ENCODE results near the gene GLT8D2.

The GLT8D2 gene, protein sequence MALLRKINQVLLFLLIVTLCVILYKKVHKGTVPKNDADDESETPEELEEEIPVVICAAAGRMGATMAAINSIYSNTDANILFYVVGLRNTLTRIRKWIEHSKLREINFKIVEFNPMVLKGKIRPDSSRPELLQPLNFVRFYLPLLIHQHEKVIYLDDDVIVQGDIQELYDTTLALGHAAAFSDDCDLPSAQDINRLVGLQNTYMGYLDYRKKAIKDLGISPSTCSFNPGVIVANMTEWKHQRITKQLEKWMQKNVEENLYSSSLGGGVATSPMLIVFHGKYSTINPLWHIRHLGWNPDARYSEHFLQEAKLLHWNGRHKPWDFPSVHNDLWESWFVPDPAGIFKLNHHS

GRCh38 chr12:104049903-104050356, at the start of gene GLT8D2:
TSS of gene GLT8D2 (minus strand) at chr12:104050187. CDS start at chr12:104019648, 30,539 bp downstream.
- DNase-seq: no peak

- DNase-seq: no peak
Measured at GRCh38 chr12:104097954-104098353, 48.0 kb upstream of the GLT8D2 start.

GRCh38 chr12:104095289-104095688, 45.3 kb upstream of the GLT8D2 start:
- DNase-seq: no peak

GRCh38 chr12:104094284-104094683, 44.3 kb upstream of the GLT8D2 start:
- no peak for DNase-seq

GRCh38 chr12:104091136-104091535, 41.1 kb upstream of the GLT8D2 start:
- no peak for DNase-seq

DNA sequence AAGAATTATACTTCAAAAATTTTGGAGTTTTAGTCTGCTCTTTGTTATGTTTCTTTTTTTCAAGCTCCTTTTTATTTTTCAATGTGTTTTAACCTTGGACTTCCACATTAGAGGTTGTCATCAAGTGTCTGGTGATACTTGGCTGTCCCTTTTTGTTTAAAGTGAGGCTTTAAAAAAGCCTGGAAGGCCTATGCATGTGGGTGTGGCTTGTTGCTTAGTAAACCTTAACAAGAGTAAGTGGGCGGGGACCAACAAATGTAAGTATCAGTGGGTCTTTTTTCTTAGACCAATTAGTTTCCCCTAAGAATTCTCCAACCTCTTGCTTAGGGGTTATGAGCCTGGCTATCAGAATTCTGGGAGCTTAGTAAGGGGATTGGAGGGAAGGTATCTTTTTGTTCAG, 40.7 kb upstream of the GLT8D2 start:
- DNase-seq: no peak

DNA sequence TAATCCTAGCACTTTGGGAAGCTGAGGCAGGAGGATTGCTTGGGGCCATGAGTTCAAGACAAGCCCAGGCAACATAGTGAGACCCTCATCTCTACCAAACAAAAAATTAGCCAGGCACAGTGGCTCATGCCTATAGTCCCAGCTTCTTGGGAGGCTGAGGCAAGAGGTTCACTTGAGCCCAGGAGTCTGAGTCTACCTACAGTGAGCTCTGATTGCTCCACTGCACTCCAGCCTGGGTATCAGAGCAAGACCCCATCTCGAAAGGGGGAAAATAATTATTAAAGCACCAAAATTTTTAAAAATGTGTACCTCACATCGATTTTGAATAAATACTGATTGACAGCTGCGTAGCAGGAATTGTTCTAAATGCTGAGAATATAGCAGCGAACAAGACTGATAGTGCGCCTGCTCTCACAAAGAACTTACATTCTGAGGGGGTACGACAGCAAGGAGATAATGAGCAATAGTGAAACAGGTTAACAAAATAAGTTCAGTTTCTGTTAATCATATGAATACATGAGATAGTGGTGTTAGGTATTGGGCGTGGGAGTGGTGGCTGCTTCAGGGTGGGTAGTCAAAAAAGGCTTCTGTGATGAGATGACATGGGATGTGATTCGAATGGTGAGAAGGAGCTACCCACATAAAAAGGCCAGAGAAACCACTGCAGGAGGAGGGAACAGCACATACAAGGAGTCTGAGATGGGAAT, 33.9 kb upstream of the GLT8D2 start:
- peak; percentile 39 for DNase-seq

- no peak for DNase-seq
Measured at GRCh38 chr12:104080764-104081163, 30.8 kb upstream of the GLT8D2 start.

DNA sequence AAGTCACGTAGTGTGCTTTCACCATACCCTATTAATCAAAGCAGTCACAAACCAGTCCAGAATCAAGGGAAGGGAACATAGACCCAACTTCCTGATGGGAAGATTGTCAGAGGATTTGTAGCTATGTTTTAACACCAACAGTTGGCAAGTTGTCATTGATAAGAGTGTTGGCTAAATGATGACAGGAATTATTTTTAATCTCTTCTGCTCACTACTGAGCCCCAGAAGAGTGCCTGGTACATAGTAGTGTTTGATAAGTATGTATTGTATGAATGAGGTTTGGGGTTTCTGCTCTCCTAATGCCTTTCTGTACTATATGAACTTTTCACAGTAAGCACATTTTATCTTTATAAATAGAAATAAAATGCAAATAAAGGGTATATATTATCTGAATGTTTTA, 29.0 kb upstream of the GLT8D2 start:
- DNase-seq: no peak

- no peak for DNase-seq
Measured at GRCh38 chr12:104073699-104074098, 23.7 kb upstream of the GLT8D2 start.

DNA sequence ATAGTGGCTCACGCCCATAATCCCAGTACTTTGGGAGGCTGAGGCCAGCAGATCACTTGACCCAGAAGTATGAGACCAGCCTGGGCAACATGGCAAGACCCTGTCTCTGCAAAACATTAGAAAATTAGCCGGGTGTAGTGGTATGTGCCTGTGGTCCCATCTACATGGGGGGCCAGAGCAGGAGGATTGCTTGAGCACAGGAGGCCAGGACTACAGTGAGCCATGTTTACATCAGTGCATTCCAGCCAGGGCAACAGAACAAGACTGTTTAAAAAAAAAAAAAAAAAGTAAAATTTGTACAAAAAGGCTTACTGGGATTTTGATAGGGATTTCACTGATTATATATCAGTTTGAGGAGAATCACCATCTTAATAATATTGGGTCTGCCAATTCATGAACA, 22.1 kb upstream of the GLT8D2 start:
- no peak for DNase-seq

DNA sequence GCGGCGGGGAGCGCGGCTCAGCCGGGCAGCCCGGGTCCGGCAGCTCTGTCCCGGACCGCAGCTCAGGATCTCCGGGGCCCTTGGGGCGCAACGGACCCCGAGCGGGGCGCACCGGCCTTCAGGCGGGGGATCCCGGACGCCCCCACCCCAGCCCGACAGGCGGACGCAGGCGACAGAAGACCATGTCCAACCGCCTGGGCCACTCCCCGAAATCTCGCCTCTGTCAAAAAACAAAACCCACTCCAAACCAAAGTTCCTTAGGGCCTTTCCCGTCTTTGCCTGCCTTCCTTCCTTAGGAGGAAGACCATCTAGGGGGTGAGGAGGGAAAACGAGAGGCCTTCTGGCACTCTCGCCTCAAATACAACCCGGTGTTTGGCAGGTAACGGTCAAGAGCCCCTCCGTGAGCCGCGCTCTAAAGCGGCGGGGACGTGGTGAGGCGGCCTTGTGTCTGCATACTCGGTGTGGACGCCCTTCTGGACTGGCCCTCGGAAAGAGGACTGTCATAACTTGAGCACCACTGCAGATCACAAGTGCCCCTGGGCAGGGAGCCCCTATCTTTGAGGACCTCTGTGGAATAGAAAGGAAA, 14.9 kb upstream of the GLT8D2 start:
- no peak for DNase-seq

GRCh38 chr12:104064031-104064841, 14.2 kb upstream of the GLT8D2 start, which contains the start of gene HCFC2:
TSS of gene HCFC2 (plus strand) at chr12:104064531. CDS start at chr12:104064561, 30 bp downstream.
- DNase-seq: peak; percentile 89

DNA sequence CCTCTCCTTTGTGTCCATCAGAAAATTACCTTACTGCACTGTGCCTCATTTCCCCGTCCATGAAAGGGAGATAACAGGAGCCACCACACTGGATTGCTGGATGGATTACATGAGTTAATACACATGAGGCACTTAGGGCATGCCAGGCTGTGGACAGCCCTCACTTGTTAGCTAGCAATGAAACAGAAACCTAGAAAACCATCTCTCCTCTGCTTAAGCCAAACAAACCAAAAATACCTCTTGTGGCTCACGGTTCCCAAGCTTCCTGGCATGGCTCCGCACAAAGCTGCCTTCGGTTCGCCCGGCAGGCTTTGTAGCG, 13.7 kb upstream of the GLT8D2 start:
- DNase-seq: no peak

DNA sequence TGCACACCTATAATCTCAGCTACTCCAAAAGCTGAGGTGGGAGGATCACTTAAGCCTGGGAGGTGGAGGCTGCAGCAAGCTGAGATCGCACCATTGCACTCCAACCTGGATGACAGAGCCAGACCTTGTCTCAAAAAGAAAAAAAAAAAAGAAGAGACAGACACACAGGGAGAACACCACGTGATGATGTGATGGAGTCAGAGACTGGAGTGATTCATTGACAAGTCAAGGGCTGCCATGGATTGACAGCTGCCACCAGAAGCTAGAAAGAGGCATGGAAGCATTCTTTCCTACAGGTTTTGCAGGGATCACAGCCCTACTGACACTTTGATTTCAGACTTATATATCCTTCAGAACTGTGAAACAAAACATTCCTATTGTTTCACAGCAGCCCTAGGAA, 10.8 kb upstream of the GLT8D2 start:
- DNase-seq: no peak

GRCh38 chr12:104059963-104060362, 10.0 kb upstream of the GLT8D2 start:
- no peak for DNase-seq

DNA sequence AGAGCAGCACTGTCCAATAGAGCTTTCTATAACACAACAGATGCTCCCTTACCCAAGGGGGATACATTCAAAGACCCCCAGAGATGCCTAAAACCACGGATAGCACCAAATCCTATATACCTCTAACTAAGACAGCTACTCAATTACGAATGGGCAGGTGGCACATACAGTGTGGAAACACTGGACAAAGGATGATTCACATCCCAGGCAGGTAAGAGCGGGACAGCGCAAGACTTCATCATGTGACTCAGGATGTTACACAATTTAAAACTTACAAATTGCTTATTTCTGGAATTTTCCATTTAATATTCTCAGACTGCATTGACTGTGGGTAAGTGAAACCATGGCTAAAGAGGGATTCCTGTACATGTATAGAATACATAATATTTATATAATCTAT, 8.8 kb upstream of the GLT8D2 start:
- no peak for DNase-seq

DNA sequence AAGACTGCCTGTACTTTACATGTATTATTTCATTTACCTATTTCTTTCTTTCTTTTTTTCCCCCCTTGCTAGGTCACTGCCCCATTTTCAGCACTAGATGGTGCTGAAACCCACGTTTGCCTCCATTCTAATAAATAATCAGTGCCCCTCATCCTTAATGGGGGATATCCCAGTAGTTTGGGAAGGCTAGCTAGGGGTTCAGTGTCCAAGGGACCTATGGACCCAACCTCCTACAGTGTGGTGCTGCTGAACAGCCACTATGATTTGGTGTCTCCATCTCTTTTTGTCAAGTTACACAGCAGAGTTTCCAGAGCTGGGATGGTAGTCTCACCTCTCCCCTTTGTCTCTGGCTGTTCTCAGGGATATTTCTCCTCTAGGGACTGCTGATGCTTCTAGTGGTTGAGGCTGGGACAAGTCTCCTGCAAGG, 7.8 kb upstream of the GLT8D2 start:
- DNase-seq: no peak

DNA sequence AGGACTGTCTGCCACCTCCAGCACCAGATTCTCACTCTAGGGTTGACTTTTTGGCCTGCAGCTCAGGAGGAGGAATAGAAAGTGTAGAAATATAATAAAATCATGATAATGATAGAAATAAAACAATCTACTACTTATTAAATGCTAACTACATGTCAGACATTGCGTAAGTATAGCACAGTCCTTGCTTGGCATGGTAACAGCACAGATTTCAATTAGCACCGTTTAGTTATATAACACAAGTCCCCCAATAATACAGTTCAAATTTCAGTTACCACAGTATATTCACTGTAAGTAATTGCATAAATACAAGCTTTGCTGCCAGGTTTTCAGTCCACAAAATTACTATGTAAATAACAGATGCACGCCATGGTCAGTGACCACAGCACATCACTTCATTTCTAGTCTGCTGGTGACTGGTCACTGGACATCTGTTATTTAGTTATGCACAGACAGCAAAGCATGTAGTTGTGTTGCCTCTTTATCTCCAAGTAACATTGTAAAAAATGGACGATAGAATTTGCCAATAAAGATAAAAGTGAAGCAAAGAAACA, 6.5 kb upstream of the GLT8D2 start:
- no peak for DNase-seq

DNA sequence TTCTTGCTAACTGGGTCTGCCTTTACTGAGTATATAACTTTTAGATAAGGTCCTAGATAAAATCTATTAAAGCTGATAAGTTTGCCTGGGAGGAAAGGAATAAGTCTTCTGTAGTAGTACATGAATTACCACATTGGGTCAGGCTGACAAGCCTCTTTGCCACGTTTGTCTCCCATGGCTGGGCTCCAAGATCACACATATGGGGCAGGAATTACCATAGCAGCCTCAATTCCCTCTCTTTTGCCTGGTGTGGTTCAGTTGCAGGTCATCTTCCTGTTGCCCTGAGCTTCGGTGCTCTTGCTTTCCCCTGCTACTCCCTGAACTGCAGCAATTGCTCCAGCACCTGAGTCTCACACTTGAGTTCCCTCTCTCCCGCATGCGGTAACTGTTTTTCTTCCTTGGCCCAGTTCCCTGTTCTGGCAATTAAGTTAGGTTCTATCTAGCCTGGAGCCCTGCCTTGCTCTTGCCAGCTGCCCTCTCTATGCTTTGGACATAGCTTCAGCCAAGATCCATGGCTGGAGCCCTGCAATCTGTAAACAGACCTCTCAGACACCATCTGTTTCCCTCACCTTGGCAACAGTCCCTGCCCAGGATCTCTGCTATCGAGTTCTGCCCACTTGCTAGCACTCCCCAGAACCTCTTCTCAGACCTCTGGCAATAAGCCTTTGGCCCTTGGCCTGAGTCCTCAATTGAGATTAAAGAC, 5.8 kb upstream of the GLT8D2 start:
- DNase-seq: no peak

DNA sequence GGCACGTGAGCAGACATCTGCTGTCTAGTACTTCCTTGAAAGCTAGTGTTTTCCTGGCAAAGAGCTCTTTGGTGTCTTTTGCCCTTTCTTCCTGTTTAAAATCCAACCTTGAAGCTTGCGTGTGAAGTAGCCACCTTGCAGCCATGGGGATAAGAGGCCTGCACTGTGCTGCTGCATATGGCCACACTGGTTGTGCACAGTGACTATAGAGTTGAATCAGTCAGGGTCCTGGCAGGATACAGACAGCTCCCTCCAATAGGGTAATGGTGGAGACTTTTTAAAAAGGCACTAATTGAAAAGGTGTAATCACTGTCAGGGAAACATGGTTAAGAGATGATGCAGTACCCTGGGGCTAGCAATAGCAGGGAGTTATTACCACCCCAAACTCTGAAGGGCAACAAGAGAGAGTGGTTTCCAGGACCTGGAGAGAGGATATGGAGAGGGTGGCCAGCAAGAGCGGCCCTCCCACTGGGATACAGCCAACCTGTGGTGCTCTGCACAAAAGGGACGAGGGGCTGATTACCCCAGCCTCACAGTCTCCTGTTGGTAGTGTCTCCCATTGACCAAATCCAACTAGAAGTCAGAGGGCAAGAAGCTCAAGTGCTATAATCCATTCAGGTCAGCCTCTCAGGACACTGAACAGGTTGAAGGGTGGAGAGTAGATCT, 4.8 kb upstream of the GLT8D2 start:
- no peak for DNase-seq

DNA sequence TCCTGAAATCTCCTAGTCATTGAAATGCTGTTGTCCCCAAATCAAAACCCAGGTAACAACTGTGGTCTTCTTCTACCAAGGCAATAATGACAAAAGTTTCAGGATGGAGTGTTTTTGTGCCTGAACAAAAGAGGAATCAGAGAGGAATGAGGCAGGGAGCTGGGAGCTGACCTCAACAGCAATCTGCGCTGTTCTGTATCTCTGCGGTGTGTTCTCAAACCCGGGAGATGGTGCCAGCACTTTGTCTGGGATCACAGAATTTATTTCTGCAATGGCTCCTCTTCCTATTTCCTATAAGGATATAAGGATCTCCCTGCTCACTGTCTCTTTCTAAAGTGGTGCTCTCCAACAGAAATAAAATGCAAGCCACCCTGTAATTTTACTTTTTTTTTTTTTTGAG, 449 bp upstream of the GLT8D2 start:
- DNase-seq: no peak

Measured in stimulated activated naive CD4-positive, alpha-beta T cell treated with Interleukin-2 at 50 U/mL for 16 hours (primary cell).